ENCODE measurements around the gene NEURL3.
"Not testable (repeated sequence)": the region's sequence is repeated elsewhere in the genome, so short reads cannot be mapped to it uniquely, and the experiment has no call there.

NEURL3 gene

GRCh38 chr2:96477458-96477857, 27.7 kb downstream of the NEURL3 start:
- no peak for DNase-seq

DNA sequence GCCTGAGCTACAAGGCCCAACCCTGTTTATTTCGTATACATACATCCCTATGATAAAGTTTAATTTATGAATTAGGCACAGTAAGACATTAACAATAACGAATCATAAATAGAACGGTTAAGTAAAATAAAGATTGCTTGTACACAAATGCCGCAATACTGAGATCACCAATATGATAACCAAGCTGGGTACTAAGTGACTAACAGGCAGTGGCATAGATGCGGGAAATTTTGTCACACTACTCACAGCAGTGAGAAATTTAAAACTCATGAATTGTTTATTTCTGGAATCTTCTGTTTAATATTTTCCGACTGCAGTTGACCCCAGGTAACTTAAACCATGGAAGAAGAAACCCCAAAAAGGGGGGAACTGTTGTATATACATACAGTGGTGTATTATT, 33.4 kb downstream of the NEURL3 start:
- DNase-seq, result no peak

- no peak for DNase-seq
Measured at GRCh38 chr2:96470636-96471035, 34.5 kb downstream of the NEURL3 start.

DNA sequence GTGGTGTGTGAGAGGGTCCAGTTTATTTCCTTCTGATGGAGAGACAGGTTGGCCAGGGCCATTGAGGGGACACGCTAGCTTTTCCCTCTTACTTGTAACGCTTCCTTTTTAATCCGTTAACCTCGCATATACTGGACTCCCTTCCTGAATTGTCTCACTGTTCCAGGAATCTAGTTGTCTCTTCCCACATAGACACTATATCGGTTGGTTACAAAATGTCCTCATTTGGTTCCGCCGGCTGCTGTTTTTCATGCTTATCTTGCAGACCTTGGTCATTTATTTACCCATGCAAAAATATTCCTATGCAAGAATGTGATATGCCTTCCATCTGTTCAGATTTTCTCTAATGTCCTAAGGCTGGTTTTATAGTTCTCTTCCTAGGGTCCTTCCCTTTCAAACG, 35.0 kb downstream of the NEURL3 start:
- no peak for DNase-seq

DNA sequence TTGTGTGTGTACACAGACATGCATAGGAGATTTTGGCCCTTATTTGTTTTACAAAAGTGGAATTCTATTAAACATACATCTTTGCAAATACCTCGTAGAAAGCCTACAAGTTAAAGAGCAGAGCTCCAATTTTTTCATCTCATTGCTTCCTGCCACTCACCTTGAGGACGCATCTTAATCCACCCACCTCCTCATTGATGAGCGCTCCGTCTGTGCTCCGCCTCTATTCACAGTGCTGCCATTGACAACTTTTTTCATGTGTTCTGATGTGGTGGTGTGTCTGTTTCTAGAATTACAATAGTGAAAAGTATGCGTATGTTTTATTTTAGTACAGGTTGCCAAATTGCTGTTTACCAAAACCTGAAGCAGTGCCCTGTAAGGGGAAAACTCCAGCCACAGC, 36.3 kb downstream of the NEURL3 start:
- no peak for DNase-seq

- no peak for DNase-seq
Measured at GRCh38 chr2:96464651-96465050, 40.5 kb downstream of the NEURL3 start.

DNA sequence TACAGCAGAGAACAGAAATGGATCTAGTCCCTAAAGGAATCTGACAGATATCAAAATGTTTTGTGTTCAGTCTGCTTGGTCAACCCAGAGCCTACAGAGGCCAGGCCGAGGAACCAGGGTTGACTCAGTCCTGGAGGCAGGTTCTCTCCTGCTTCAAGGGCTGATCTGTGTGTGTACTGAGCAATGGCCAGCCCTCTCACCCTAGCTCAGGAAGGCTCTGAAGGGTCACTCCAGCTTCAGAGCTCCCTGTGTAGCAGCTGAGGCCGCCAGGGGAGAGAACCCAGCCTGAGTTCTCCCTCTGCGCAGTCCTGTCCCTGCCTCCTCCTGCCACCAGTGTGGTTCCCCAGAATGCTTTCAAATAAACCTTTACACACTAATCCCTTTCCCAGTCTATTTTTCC, 41.1 kb downstream of the NEURL3 start:
- no peak for DNase-seq

- no peak for DNase-seq
Measured at GRCh38 chr2:96463119-96463518, 42.0 kb downstream of the NEURL3 start.

DNA sequence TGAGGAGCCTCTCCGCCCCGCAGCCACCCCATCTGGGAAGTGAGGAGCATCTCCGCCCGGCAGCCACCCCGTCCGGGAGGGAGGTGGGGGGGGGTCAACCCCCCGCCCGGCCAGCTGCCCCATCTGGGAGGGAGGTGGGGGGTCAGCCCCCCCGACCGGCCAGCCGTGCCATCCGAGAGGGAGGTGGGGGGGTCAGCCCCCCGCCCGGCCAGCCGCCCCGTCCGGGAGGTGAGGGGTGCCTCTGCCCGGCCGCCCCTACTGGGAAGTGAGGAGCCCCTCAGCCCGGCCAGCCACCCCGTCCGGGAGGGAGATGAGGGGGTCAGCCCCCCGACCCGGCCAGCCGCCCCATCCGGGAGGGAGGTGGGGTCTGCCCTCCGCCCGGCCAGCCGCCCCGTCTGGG, 43.5 kb downstream of the NEURL3 start:
- DNase-seq, result not testable (repeated sequence)

DNA sequence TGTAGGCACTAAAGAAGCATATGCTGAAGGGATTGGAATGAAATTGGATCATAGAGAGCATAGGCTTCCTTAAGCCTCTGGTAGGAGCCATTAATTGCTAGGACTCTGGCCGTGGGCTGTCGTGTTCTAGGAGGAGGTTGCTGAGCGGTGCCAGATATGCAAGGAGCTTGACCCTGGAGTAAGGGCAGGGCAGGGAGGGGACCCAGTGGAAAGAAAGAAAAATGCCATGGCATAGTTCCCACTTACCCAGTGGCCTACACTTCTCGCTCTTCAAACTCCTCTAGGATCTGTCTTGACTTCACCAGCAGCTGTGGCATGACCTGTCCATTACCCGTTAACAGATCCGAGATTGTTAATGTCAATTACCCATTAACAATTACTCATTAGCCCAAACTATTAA, 53.1 kb downstream of the NEURL3 start:
- no peak for DNase-seq

- no peak for DNase-seq
Measured at GRCh38 chr2:96449637-96450036, 55.5 kb downstream of the NEURL3 start.

- no peak for DNase-seq
Measured at GRCh38 chr2:96449174-96449573, 56.0 kb downstream of the NEURL3 start.

GRCh38 chr2:96447726-96448125, 57.4 kb downstream of the NEURL3 start:
- no peak for DNase-seq
